ENCODE data around the gene KCTD3.

Gene KCTD3

DNA sequence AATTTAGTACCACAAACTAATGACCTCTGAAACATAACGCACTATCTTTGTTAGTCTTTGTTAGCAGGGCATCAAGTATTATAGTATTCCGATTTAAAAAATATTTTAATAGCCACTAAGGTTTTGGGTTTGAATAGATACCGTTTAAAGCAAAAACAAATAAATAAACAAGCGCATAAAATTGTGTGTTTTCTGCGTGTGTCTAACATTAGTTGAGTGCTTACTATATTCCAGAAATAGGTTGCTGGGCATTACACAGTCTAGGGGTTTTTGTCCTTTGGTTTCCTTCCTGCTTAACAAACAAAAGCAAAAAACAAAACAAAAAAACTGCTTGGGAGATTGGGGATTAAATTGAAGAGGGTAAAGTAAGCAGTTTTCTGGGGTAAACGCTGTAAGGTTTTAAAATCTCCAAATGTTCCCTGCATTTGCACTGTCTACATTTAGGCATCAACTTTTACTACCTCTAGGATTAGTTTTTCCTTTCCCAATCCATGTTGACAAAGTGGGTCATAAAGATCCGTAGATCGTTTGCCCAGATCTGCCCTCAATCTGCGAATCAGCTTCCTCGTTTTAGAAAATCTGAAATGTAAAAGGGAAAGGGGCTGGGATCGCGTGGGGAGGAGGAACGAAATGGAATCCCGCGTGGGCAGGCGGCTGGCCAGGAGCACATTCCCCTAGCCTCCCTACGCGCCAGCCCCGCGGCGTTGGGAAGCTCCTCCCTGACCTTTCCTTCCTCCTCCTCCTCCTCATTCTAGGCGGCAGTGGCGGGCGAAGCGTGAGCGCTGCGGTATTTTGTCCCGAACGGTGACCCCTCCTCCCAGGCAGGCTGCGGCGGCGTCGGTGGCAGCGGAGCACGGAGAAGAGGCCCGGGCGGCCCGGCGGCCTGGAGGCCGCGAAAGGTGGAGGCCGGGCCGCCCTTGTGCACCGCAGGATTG lies at the start of gene KCTD3:
Gene KCTD3 (plus strand): TSS at position 749 of the 935 bp plus-strand sequence. CDS start 382 bp downstream, outside the sequence.
- DNase-seq (ENCODE audit: low read depth), result peak; percentile 65
- TF ChIP-seq, protein P1, sequence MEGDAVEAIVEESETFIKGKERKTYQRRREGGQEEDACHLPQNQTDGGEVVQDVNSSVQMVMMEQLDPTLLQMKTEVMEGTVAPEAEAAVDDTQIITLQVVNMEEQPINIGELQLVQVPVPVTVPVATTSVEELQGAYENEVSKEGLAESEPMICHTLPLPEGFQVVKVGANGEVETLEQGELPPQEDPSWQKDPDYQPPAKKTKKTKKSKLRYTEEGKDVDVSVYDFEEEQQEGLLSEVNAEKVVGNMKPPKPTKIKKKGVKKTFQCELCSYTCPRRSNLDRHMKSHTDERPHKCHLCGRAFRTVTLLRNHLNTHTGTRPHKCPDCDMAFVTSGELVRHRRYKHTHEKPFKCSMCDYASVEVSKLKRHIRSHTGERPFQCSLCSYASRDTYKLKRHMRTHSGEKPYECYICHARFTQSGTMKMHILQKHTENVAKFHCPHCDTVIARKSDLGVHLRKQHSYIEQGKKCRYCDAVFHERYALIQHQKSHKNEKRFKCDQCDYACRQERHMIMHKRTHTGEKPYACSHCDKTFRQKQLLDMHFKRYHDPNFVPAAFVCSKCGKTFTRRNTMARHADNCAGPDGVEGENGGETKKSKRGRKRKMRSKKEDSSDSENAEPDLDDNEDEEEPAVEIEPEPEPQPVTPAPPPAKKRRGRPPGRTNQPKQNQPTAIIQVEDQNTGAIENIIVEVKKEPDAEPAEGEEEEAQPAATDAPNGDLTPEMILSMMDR (IDR thresholded peaks at IDR 0.05; ENCODE audit: insufficient read depth, low read depth, low read length, missing control alignments), result no peak
- H3K4me3 ChIP-seq (ENCODE audit: low read length), result peak within 1 kb of the TSS; percentile 80

GRCh38 chr1:215517441-215517891 lies 49.6 kb upstream of the KCTD3 start:
- TF ChIP-seq, protein P1 (IDR thresholded peaks at IDR 0.05; ENCODE audit: insufficient read depth, low read depth, low read length, missing control alignments), result peak; percentile 42
- no peak overlapping the region for H3K4me3 ChIP-seq (ENCODE audit: low read length)
- peak; percentile 40 for DNase-seq (ENCODE audit: low read depth)

DNA sequence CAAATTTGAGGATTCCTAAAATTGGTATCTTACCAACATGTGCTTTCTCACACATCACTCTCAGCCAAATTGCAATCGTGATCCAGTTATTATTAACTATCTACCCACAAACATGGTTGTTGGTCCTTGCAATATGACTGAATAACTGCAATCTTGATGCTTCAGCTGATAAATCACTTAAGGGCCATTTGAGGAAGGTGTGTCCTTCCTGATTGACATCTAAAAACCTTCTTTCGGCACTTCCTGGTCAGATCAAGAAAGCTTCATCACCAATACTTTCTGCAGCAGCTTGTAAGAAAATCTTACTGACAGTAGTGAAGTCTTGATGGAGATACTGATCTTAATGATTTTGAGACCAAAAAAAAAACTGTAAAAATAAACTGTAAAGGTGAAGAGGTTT lies 48.5 kb upstream of the KCTD3 start:
- TF ChIP-seq, protein P1 (IDR thresholded peaks at IDR 0.05; ENCODE audit: insufficient read depth, low read depth, low read length, missing control alignments), result no peak
- no peak overlapping the region for H3K4me3 ChIP-seq (ENCODE audit: low read length)

DNA sequence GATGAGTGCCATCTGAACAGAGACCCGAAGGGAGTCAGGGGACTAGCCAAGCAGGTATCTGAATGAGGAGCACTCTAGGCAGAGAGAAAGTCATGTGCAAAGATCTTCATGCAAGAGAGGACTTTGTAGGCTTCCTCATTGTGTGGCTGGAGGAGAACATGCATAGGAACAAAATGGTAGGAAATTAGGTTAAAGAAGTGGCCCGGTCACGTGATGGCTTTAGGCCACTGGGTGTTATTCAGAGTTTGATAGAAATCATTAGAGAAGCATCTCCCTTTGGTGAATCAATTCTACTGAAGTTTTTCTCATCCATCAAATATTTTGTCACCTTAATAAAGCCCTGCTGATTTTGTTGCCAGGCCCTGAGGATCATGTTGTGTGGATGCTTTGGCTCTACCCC lies 45.8 kb upstream of the KCTD3 start:
- TF ChIP-seq, protein P1 (IDR thresholded peaks at IDR 0.05; ENCODE audit: insufficient read depth, low read depth, low read length, missing control alignments), result no peak
- no peak overlapping the region for H3K4me3 ChIP-seq (ENCODE audit: low read length)
- DNase-seq (ENCODE audit: low read depth), result no peak

More for the DNA sequence above, 48.5 kb upstream of the KCTD3 start:
- DNase-seq (ENCODE audit: low read depth), result no peak

GRCh38 chr1:215523128-215523861 lies 43.8 kb upstream of the KCTD3 start:
- TF ChIP-seq, protein P1 (IDR thresholded peaks at IDR 0.05; ENCODE audit: insufficient read depth, low read depth, low read length, missing control alignments), result no peak
- DNase-seq (ENCODE audit: low read depth), result no peak
- no peak overlapping the region for H3K4me3 ChIP-seq (ENCODE audit: low read length)

DNA sequence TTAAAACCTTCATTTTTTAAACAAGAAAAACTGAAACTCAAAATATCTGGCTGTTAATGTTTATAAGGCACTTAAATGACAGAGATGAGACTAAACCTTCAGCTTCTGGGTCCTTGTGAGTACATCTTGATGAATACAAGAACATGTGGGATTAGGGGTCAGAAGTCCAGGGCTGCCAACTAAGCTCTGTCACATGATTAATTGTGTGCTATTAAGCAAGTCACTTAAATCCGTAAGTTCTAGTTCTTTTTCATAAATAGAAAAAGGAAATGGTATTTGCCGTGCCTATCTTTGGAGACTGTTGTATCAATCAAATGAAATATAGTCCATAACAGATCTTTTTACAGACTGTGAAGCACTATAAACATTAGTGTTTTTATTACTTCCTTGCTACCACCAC lies 43.2 kb upstream of the KCTD3 start:
- DNase-seq (ENCODE audit: low read depth), result no peak
- TF ChIP-seq, protein P1 (IDR thresholded peaks at IDR 0.05; ENCODE audit: insufficient read depth, low read depth, low read length, missing control alignments), result no peak
- H3K4me3 ChIP-seq (ENCODE audit: low read length), result no peak overlapping the region
